Fibroblast of skin of left quadriceps (primary cell): ENCODE measurements around the gene PTH1R.
A peak's percentile ranks its signal among the peaks of the same experiment; 100 is the strongest.

Experiments used
- DNase-seq, 2 experiments: peaks; one replicate each; pipeline ENCODE4 v3.0.0-alpha.2; 2013; ENCODE audit warnings: low read depth in 2 of 2

The PTH1R gene

GRCh38 chr3:46864061-46864881 lies 13.2 kb upstream of the PTH1R start:
- no peak for DNase-seq

- peak; percentile 63 to 71 for DNase-seq
Observed at GRCh38 chr3:46865031-46865507, 12.5 kb upstream of the PTH1R start.

GRCh38 chr3:46865546-46865945 lies 12.0 kb upstream of the PTH1R start:
- no peak for DNase-seq

- DNase-seq, result no peak
Observed at GRCh38 chr3:46866032-46866595, 11.4 kb upstream of the PTH1R start.

GRCh38 chr3:46866720-46867549 lies 10.6 kb upstream of the PTH1R start:
- DNase-seq, result no peak

- DNase-seq, result no peak
Observed at GRCh38 chr3:46867550-46867898, 10.0 kb upstream of the PTH1R start.

GRCh38 chr3:46868287-46868686 lies 9.2 kb upstream of the PTH1R start:
- DNase-seq, result no peak

GRCh38 chr3:46868948-46869347 lies 8.6 kb upstream of the PTH1R start:
- DNase-seq, result no peak

- DNase-seq, result no peak
Observed at GRCh38 chr3:46869440-46869839, 8.1 kb upstream of the PTH1R start.

GRCh38 chr3:46870651-46871050 lies 6.9 kb upstream of the PTH1R start:
- no peak for DNase-seq

- no peak for DNase-seq
Observed at GRCh38 chr3:46871222-46871621, 6.3 kb upstream of the PTH1R start.

- DNase-seq, result no peak
Observed at GRCh38 chr3:46873521-46873920, 4.0 kb upstream of the PTH1R start.

- DNase-seq, result peak in 1 of 2 experiments; percentile 17
Observed at GRCh38 chr3:46874430-46874829, 3.1 kb upstream of the PTH1R start.

GRCh38 chr3:46875560-46875959 lies 2.0 kb upstream of the PTH1R start:
- DNase-seq, result no peak

GRCh38 chr3:46876313-46877300 lies 914 bp upstream of the PTH1R start:
- DNase-seq, result no peak

GRCh38 chr3:46878781-46879436 lies 1.4 kb downstream of the PTH1R start:
- DNase-seq, result no peak

GRCh38 chr3:46880884-46881595 lies 3.5 kb downstream of the PTH1R start:
- DNase-seq, result no peak

GRCh38 chr3:46881596-46882376 lies 4.3 kb downstream of the PTH1R start:
- no peak for DNase-seq

- no peak for DNase-seq
Observed at GRCh38 chr3:46882377-46883053, 5.0 kb downstream of the PTH1R start.
